ENCODE results near the gene TUBA8. TPM values are rescaled to one million over a fixed set of nuclear protein-coding genes. Genes with fewer than 3 reads are reported as not detected.
"Not testable (repeated sequence)": the region's sequence is repeated elsewhere in the genome, so short reads cannot be mapped to it uniquely, and the experiment has no call there.

TUBA8 gene
- total RNA-seq, 1 donor from 2014 or later = not detected

- DNase-seq (ENCODE audit: low read depth) = no peak
- no peak overlapping the region for H3K4me3 ChIP-seq (ENCODE audit: low read depth, low read length)
- no peak for TF ChIP-seq CTCF (conservative IDR thresholded peaks at IDR 0.05; ENCODE audit: low read depth, low read length)
Measured at GRCh38 chr22:18121506-18121905, 10.9 kb downstream of the TUBA8 start.

GRCh38 chr22:18121954-18122554 is 11.4 kb downstream of the TUBA8 start:
- no peak for DNase-seq (ENCODE audit: low read depth)
- TF ChIP-seq CTCF (conservative IDR thresholded peaks at IDR 0.05; ENCODE audit: low read depth, low read length) = no peak
- no peak overlapping the region for H3K4me3 ChIP-seq (ENCODE audit: low read depth, low read length)

GRCh38 chr22:18123476-18124025 is 12.9 kb downstream of the TUBA8 start:
- not testable (repeated sequence) for DNase-seq (ENCODE audit: low read depth)

GRCh38 chr22:18126606-18127005 is 16.0 kb downstream of the TUBA8 start:
- no peak for DNase-seq (ENCODE audit: low read depth)
- TF ChIP-seq CTCF (conservative IDR thresholded peaks at IDR 0.05; ENCODE audit: low read depth, low read length) = no peak
- no peak overlapping the region for H3K4me3 ChIP-seq (ENCODE audit: low read depth, low read length)

More at GRCh38 chr22:18123476-18124025, 12.9 kb downstream of the TUBA8 start:
- not testable (repeated sequence) for H3K4me3 ChIP-seq (ENCODE audit: low read depth, low read length)

- DNase-seq (ENCODE audit: low read depth) = no peak
- no peak overlapping the region for H3K4me3 ChIP-seq (ENCODE audit: low read depth, low read length)
- TF ChIP-seq CTCF (conservative IDR thresholded peaks at IDR 0.05; ENCODE audit: low read depth, low read length) = no peak
Measured at GRCh38 chr22:18130018-18130417, 19.4 kb downstream of the TUBA8 start.

GRCh38 chr22:18130699-18131429 is 20.3 kb downstream of the TUBA8 start:
- no peak overlapping the region for H3K4me3 ChIP-seq (ENCODE audit: low read depth, low read length)
- TF ChIP-seq CTCF (conservative IDR thresholded peaks at IDR 0.05; ENCODE audit: low read depth, low read length) = no peak
- no peak for DNase-seq (ENCODE audit: low read depth)

GRCh38 chr22:18133452-18133851 is 22.8 kb downstream of the TUBA8 start:
- no peak overlapping the region for H3K4me3 ChIP-seq (ENCODE audit: low read depth, low read length)
- DNase-seq (ENCODE audit: low read depth) = no peak
- TF ChIP-seq CTCF (conservative IDR thresholded peaks at IDR 0.05; ENCODE audit: low read depth, low read length) = no peak

Measured in epithelial cell of proximal tubule (primary cell).